Stimulated activated CD4-positive, alpha-beta T cell treated with anti-CD3 and anti-CD28 coated beads, TNF-alpha, amount 100 ng/mL, for 48 hours (primary cell): ENCODE results near the gene RCC2.
"Not testable (repeated sequence)": the region's sequence is repeated elsewhere in the genome, so short reads cannot be mapped to it uniquely, and the experiment has no call there.

Experiments
- DNase-seq, 3 donors: peaks; one replicate each; pipeline ENCODE4 v3.0.0-alpha.2; 2020; ENCODE audit warnings: low read depth in 3 of 3

RCC2 gene

DNA sequence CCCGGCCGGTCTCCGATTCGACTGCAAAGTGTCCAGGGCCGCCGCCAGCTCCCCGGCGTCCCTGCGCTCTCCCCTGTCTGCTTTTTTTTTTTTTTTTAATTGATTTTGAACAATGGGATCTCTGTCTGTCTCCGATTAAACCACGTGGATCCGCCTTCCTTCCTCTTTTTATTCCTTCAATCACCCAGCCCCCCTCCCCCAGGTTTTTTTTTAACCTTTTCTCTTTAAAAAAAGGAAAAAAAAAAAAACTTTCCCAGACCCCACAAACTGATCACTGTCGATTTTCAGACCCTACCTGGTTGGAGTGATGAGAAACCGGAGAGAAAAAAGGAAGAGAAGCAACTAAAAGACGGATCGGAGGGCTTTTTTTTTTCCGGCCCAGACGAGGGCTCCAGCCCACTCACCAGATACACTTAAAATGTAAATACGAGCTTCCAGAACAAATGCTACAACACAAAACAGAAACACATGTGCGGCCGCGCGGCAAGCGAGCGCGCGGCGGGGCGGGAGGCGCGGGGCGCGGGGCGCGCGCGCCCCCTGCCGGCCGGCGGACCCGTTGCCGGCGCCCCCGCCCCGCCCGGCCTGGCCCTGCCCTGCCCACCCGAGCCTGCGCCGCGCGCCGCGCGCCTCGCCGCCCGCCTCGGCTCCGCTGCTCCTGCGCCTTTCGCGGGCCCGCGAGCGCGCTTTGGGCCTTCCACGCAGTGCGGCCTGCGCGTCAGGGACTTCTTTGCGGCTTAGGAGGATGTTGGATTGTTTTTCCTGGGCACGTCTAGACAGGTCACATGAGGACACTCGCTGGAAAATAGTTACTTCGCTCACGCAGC is at the start of gene RCC2:
Gene RCC2 (minus strand): TSS at position 428 of the 824 bp plus-strand sequence. CDS start 1,163 bp downstream, outside the sequence.
- peak; percentile 47 to 51 (median 51) for DNase-seq

DNA sequence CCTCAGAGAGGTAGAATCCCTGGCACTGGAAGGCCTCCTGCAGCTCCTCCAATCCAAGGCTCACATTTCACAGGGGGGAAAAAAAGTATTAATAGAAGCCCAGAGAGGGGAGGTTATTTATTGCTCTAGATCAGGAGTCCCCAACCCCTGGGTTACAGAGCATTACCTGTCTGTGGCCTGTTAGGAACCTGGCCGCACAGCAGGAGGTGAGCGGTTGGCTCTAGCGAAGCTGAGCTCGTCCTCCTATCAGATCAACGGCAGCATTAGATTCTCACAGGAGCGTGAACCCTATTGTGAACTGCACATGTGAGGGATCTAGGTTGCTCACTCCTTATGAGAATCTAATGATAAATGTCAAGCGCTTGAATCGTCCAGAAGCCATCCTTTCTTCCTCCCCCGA is 46.8 kb upstream of the RCC2 start:
- no peak for DNase-seq

DNA sequence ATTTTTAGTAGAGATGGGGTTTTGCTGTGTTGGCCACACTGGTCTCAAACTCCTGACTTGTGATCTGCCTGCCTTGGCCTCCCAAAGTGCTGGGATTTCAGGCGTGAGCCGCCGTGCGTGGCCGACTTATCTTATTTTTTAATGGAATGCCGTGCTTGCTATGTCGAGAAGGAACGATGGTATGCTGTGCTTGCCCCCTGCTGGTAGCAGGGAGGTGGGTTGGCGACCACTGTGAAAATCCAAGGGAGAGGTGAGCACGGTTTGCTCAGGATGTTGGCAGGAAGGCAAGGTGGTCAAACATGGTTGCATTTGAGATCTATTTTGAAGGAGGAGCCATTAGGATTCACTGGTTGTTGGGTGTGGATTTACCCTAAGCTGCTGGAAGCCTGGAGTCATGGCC is 45.8 kb upstream of the RCC2 start:
- DNase-seq, result no peak

DNA sequence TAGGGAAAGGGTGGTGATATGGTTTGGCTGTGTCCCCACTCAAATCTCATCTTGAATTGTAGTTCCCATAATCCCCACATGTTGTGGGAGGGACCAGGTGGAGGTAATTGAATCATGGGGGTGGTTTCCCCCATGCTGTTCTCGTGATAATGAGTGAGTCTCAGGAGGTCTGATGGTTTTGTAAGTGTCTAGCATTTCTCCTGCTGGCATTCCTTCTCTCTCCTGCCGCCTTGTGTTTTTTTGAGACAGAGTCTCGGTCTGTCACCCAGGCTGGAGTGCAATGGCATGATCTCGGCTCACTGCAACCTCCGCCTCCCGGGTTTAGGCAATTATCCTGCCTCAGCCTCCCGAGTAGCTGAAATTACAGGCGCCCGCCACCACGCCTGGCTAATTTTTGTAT is 42.5 kb upstream of the RCC2 start:
- not testable (repeated sequence) for DNase-seq

DNA sequence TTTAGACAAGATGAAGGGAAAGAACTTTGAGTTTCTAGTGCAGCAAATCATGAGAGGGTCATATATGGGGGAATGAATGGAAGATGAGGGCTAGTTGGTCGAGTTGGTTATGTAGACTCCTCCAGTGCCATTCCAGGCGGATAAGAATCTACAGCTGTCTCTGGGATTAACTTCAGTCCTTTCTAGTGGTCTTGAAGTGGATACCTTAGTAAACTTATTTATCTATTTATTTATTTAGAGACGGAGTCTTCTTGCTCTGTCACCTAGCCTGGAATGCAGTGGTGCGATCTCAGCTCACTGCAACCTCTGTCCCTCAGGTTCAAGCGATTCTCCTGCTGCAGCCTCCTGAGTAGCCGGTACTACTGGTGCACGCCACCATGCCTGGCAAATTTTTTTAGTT is 41.4 kb upstream of the RCC2 start:
- DNase-seq, result no peak

DNA sequence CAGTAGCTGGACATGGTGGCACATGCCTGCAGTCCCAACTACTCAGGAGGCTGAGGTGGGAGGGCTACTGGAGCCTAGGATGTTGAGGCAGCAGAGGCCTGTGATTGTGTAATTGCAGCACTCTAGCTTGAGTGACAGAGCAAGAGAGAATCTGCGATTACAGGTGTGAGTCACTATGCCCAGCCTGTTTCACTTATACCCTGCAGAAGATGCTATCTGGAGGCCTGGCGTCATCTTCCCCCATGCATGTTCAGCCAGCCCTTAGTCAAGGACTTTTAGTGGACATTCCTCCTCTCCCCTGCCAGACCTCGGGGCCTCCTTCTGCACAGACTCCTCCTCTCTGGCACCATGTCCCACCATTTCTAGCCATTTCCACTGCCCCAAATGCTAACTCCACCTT is 36.3 kb upstream of the RCC2 start:
- peak in 1 of 3 donors; percentile 2 for DNase-seq

DNA sequence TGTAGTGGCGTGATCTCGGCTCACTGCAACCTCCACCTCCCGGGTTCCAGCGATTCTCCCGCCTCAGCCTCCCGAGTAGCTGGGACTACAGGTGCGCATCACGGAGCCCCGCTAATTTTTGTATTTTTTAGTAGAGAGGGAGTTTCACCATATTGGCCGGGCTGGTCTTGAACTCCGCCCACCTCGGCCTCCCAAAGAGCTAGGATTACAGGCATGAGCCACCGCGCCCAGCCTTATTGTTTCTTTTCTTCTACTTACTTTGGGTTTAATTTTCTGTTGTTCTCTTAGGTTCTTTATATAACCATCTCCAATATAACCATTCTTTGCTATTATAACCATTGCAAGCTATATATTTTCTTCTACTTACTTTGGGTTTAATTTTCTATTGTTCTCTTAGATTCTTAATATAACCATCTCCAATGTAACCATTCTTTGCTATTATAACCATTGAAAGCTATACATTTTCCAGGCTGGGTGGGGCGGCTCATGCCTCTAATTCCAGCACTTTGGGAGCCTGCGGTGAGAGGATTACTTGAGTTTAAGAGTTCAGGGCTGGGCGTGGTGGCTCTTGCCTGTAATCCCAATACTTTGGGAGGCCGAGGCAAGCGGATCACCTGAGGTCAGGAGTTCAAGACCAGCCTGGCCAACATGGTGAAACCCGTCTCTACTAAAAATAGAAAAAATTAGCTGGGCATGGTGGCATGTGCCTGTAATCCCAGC is 35.5 kb upstream of the RCC2 start:
- not testable (repeated sequence) for DNase-seq

DNA sequence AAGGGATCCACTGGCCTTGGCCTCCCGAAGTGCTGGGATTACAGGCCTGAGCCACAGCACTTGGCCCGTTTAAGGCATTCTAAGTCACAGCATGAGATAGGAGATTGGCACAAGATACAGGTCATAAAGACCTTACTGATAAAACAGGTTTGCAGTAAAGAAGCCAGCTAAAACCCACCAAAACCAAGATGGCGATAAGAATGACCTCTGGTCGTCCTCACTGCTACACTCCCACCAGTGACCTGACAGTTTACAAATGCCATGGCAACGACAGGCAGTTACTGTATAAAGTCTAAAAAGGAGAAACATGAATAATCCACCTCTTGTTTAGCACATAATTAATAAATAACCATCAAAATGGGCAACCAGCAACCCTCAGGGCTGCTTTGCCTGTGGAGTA is 33.3 kb upstream of the RCC2 start:
- DNase-seq, result no peak

DNA sequence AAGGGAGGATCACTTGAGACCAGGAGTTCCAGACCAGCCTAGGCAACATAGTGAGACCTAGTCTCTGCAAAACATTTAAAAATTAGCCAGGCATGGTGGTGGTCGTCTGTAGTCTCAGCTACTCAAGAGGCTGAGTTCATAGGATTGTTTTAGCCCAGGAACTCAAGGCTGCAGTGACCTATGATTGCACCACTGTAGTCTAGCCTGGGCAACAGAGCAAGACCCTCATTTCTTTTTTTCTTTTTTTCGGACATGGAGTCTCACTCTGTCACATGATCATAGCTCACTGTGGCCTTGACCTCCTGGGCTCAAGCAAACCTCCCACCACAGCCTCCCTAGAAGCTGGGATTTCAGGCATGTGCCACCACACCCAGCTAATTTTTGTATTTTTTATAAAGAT is 31.9 kb upstream of the RCC2 start:
- no peak for DNase-seq

DNA sequence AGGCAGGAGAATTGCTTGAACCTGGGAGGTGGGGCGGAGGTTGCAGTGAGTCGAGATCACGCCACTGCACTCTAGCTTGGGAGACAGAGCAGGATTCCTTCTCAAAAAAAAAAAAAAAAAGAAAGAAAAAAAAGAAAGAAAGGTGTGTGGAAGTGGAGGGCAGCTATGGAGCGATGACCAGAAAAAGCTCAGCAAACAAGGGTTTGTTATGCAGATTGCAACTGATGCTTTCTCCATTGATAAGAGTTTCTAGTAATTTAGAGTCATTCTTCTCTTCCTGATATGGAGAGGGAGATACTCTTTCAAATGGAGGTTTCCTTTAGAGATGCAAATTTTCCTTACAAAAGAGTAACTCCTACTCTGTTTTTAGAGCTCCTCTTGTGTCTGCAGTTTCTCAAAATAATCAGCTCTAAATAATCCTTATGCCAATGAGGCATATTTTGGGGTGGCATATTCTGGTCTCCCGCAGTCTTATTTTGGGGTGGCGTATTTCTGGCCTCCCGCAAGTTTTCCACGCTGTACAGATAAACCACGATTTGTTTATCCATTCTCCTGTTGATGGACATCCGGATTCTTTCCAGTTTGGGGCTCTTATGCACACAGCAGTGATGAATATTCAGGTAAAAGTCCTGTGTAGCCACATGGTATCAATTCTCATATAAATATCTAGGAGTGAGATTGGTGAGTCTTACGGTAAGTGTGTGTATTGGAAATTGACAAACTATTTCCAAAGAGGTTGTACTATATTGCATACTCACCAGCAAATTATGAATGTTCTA is 30.7 kb upstream of the RCC2 start:
- no peak for DNase-seq

DNA sequence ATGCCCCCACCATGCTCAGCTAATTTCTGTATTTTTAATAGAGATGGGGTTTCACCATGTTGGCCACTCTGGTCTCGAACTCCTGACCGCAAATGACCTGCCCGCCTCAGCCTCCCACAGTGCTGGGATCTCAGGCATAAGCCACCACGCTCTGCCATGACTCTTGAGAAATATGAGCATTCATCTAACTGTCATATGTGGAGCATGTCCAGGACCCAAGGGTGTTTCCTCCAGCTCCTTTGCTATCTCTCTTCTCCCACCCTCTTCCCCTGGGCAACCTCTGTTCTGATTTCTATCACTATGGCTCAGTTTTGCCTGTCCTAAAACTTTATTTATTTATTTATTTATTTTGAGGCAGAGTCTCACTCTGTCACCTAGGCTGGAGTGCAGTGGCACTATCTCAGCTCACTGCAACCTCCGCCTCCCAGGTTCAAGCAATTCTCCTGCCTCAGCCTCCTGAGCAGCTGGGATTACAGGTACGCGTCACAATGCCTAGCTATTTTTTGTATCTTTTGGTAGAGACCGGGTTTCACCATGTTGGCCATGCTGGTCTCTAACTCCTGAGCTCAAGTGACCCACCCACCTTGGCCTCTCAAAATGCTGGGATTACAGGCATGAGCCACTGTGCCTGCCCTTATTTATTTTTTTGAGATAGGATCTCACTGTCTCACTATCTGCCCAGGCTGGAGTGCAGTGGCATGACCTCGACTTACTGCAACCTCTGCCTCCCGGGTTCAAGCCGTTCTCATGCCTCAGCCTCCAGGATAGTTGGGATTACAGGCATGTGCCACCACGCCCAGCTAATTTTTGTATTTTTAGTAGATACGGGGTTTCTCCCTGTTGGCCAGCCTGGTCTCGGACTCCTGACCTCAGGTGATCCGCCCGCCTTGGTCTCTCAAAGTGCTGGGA is 29.1 kb upstream of the RCC2 start:
- not testable (repeated sequence) for DNase-seq

DNA sequence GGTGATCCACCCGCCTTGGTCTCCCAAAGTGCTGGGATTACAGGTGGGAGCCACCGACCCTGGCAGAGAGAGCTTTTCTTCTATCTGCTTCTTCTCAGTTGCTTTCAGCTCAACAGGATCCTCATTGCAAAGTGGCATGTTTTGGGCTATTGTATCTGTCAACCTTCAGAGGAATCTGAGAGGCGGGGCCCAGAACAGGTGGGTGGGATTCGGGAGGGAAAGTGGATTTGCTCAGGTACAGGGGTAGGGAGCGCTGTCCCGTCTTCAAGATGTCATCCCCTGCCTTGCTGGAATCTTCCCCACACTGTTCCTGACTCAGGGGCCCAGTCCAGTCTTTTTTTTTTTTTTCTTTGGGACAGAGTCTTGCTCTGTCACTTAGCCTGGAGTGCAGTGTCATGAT is 26.9 kb upstream of the RCC2 start:
- DNase-seq, result no peak

DNA sequence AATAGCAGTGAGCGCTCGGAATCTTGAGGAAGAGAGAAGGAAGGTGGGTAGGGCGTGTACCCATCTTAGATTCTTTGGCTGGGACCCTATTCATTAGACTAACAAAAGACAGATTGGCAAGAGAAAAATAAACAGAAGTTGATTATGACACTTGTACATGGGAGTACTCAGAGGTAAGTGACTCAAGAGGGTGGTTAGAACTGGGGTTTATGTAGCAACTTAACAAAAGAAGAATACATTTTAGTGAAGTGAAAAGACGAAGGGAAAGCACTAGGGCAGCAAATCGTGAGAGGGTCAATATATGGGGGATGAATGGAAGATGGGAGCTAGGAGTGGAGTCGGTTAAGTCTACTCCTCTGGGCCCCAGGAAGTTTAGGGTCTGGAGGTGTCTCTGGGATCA is 25.8 kb upstream of the RCC2 start:
- no peak for DNase-seq

DNA sequence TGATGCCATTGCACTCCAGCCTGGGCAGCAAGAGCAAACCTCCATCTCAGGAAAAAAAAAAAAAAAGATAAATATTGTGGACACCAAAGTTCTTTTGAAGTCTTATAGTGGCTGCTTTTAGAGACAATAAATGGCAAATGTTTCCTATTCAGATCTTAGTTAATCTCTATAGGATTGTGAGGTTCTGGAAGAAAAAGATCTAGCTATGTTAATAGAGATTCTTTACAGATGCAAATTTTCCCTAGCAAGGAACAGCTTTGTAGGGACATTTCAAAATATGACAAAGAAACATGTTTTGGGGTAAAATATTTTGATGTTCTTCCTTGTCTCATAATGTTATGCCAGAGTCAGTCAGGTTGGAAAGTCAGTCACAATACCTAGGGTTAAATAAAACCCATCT is 24.5 kb upstream of the RCC2 start:
- no peak for DNase-seq

DNA sequence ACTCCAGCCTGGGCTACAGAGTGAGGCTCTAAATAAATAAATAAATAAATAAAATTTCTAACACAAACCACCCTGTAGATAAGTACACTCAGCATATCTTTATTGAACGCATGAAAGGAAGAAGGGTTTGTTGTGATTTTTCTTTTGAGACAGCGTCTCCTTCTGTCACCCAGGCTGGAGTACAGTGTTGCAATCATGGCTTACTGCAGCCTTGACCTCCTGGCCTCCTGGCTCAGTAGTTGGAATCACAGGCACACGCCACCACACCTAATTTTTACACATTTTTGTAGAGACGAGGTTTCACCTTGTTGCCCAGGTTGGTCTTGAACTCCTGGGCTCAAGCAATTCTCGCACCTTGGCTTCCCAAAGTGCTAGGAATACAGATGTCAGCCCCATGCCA is 23.2 kb upstream of the RCC2 start:
- no peak for DNase-seq

DNA sequence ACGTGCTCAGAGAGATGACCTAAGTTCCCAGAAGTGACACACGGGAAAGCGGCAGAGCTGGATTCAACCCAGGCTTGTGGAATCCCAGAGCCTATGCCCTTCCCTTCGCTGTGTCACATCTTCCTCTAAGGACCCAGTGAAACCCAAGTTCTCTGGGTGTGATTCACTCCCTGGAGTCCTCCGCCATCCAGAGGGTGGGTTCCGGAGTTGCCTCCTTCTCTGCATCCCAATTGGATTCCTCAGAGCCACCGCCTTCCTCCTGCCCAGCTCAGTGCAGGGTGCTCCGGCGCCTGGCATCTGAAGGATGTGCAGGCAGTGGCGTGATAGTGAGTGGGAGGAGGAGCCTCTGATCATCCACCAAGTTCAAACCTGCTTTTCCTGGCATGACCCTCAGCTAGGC is 20.7 kb upstream of the RCC2 start:
- DNase-seq, result no peak

DNA sequence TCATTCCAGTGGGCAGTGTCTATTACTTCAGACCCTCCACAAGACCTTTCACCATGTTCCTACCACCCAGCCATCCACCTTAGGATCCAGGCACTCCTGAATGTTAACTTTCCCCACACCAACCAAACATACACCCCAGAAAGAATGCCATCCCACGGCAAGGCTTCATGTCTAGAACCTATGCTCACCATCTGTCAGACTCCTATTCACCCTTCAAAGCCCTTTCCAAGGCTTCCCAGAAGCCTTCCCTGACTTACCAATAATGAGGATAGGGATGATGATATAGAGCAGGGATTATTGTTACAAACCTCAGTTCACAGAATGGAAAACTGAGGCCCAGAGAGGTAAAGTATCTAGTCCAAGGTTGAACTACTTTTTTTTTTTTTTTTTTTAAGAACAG is 19.3 kb upstream of the RCC2 start:
- no peak for DNase-seq

DNA sequence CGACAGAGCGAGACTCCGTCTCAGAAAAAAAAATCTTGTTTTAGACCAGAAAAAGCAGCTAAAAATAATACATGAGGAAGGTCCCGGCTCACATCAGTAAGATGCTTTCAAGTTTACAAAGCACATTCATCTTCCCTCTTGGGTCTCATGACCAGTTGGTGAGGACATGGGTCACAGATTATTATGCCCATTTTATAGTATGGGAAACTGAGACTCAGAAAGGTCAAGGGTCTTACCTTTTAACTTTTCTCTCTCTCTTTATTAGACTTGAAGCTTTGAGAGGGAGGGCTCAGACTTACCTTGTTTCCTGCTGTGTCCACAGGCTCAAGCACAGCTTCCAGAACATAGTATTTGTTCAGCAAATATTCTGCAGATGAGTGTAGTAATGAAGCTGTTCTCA is 13.2 kb upstream of the RCC2 start:
- DNase-seq, result no peak

DNA sequence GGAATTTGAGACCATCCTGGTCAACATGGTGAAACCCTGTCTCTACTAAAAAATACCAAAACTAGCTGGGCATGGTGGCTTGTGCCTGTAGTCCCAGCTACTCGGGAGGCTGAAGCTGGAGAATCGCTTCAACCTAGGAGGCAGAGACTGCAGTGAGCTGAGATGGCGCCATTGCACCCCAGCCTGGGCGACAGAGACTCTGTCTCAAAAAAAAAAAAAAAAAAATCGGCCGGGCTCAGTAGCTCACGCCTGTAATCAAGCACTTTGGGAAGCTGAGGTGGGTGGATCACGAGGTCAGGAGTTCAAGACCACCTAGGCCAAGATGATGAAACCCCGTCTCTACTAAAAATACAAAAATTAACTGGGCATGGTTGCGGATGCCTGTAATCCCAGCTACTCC is 12.7 kb upstream of the RCC2 start:
- not testable (repeated sequence) for DNase-seq

DNA sequence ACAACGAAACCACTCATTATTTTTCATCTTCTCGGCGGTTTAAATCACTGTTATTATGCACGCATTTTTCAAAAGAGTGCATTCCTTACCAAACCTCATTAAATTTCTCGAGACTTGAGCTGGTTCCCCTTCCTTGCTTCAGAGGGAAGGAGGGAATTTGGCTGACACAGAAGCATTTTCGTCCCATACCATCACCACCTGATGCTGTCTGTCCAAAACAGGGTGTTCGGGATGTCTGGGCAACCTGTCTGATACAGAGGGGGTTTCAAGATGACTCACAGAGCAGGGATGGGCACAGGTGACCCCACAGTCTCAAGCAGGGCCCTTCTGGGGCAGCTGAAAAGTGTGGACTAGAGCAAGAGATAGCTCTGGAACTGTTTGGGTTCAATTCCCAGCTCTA is 12.3 kb upstream of the RCC2 start:
- no peak for DNase-seq

DNA sequence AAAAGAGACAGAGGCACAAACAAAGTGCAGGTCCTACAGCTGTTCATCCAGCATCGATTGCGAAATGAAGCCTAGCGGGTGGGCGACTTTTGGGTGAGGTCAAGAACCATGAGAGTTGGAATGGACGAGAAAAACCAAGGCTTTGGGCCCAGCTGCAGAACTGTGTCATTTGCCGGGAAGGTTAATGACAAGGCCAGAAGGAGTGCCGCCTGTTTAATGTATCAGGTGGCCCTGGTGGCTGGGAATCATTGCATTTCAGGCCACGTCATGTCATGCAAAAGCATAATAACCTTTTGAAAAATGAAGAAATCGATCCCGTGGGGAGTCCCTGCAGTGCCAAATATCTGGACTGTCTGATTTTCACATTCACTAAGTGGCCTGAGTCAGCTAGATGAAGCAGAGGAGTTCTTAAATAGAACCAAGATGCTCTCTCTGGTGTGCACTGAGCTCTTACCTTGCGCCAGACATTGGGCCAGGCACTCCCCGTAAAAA is 8.1 kb upstream of the RCC2 start:
- DNase-seq, result no peak
